Left lung (tissue), 10 donors: Measurements from ENCODE around the gene FXYD5. TPM values are rescaled to one million over a fixed set of nuclear protein-coding genes. Genes with fewer than 3 reads are reported as not detected.
"Not testable (repeated sequence)": the region's sequence is repeated elsewhere in the genome, so short reads cannot be mapped to it uniquely, and the experiment has no call there.

Experiments
- ATAC-seq: fragments of 200-7000 bp; cut with Tn5 transposase; one replicate; pipeline ENCODE4 v1.9.1; 2020; ENCODE audit warnings: moderate library complexity
- DNase-seq, 4 donors: peaks; one replicate each; pipeline ENCODE4 v3.0.0-alpha.2; 2013 to 2020
- H3K27ac ChIP-seq, 2 donors: fragments of 200-600 bp; sonication (generic) in 1 of 2; one replicate each; pipeline versions ENCODE4 v1.5.0 to v1.8.0; 2020 to 2021
- H3K27me3 ChIP-seq, 2 donors: fragments of 200-600 bp; sonication (generic) in 1 of 2; one replicate each; pipeline versions ENCODE4 v1.5.0 to v1.8.0; 2020 to 2021
- H3K36me3 ChIP-seq, 2 donors: fragments of 200-600 bp; sonication (generic) in 1 of 2; one replicate each; pipeline versions ENCODE4 v1.5.0 to v1.8.0; 2020 to 2021
- H3K4me1 ChIP-seq, 2 donors: fragments of 200-600 bp; one replicate each; pipeline ENCODE4 v1.8.0; 2021
- H3K4me3 ChIP-seq, 2 donors: fragments of 200-600 bp; sonication (generic) in 1 of 2; one replicate each; pipeline versions ENCODE4 v1.5.0 to v1.8.0; 2020 to 2021; ENCODE audit warnings: mild to moderate bottlenecking in 1 of 2
- H3K9me3 ChIP-seq, 2 donors: fragments of 200-600 bp; sonication (generic) in 1 of 2; one replicate each; pipeline versions ENCODE4 v1.5.0 to v1.8.0; 2020 to 2021
- CTCF ChIP-seq, 2 donors: fragments of 200-600 bp; sonication (generic) in 1 of 2; IDR thresholded peaks; one replicate each; pipeline versions ENCODE4 v1.5.0 to v1.8.0; 2021; ENCODE audit warnings: antibody characterized with exemption in 2 of 2
- intact Hi-C, 2 donors: fragments of 100-400 bp; cut with DNase I; formaldehyde crosslinking; loops; one replicate each; pipeline versions ENCODE4 v1.11.2 to v1.14.2; 2022
- polyA plus RNA-seq, 6 donors: library from polyadenylated mRNA; unstranded; fragments of 120-200 nt; gene quantifications; one replicate each; pipeline ENCODE4 v1.2.1, GENCODE V29; 2013; ENCODE audit not compliant: insufficient read length in 6 of 6
- total RNA-seq, 2 donors: library from RNA; stranded (reverse); fragmentation: NEBNext Ultra II Directional; extraction: Animal tissue kit (Norgen Biotek cat#: 25700); gene quantifications; one replicate each; pipeline ENCODE4 v1.2.1, GENCODE V29; 2021
- donor health status: DM: no; HTN: yes; CAD: no.
- donor health status: DM: no; HTN: no; CAD: no.

Gene FXYD5
- total and polyA plus RNA-seq, 8 donors: 29.0 to 123 (median 31.5) TPM

GRCh38 chr19:35184884-35185283 is 30.3 kb downstream of the FXYD5 start:
- H3K4me1 ChIP-seq: no peaks in the 10 kb centered on the region
- no peaks in the 10 kb centered on the region for H3K27me3 ChIP-seq
- ATAC-seq (no peak), DNase-seq (no peak)
- H3K9me3 ChIP-seq: peaks cover 0 to 4% of the 10 kb centered on the region in 2 donors
- no peak for TF ChIP-seq CTCF (IDR thresholded peaks at IDR 0.05)
- H3K4me3 ChIP-seq: no peak overlapping the region
- no peaks in the 10 kb centered on the region for H3K36me3 ChIP-seq
- no peak overlapping the region for H3K27ac ChIP-seq
- intact Hi-C loops: no loop called here

- Histone ChIP-seq H3K36me3 (no peaks in the 10 kb centered on the region), H3K4me3 (no peak overlapping the region), H3K27ac (no peak overlapping the region), H3K4me1 (no peaks in the 10 kb centered on the region), H3K9me3 (peaks cover 0 to 5% of the 10 kb centered on the region in 2 donors), H3K27me3 (peaks cover 0 to 4% of the 10 kb centered on the region in 2 donors)
- TF ChIP-seq CTCF (IDR thresholded peaks at IDR 0.05): no peak
- intact Hi-C loops: no loop called here
- DNase-seq (no peak), ATAC-seq (no peak)
Measured at GRCh38 chr19:35194012-35194984, 39.8 kb downstream of the FXYD5 start.

GRCh38 chr19:35195830-35196229 is 41.3 kb downstream of the FXYD5 start:
- intact Hi-C loops: no loop called here
- ATAC-seq: no peak
- peaks cover 0 to 4% of the 10 kb centered on the region in 2 donors for H3K27me3 ChIP-seq

GRCh38 chr19:35196861-35197260 is 42.3 kb downstream of the FXYD5 start:
- H3K9me3 ChIP-seq, H3K27ac ChIP-seq, H3K36me3 ChIP-seq, intact Hi-C loops, DNase-seq, H3K27me3 ChIP-seq, H3K4me3 ChIP-seq, ATAC-seq, H3K4me1 ChIP-seq: not testable (repeated sequence)

More at GRCh38 chr19:35195830-35196229, 41.3 kb downstream of the FXYD5 start:
- TF ChIP-seq CTCF (IDR thresholded peaks at IDR 0.05): no peak
- no peak for DNase-seq
- H3K36me3 ChIP-seq: no peaks in the 10 kb centered on the region
- H3K4me1 ChIP-seq: no peaks in the 10 kb centered on the region
- H3K27ac ChIP-seq: no peak overlapping the region
- H3K9me3 ChIP-seq: peaks cover 0 to 5% of the 10 kb centered on the region in 2 donors
- no peak overlapping the region for H3K4me3 ChIP-seq

GRCh38 chr19:35199481-35199880 is 44.9 kb downstream of the FXYD5 start:
- TF ChIP-seq CTCF (IDR thresholded peaks at IDR 0.05): no peak
- H3K4me3 ChIP-seq: no peak overlapping the region
- H3K9me3 ChIP-seq: no peaks in the 10 kb centered on the region
- no peaks in the 10 kb centered on the region for H3K27me3 ChIP-seq
- H3K4me1 ChIP-seq: no peaks in the 10 kb centered on the region
- no peaks in the 10 kb centered on the region for H3K36me3 ChIP-seq
- no peak for ATAC-seq
- H3K27ac ChIP-seq: no peak overlapping the region
- intact Hi-C loops: no loop called here
- DNase-seq: no peak
